Brain microvascular endothelial cell (primary cell): ENCODE data around the gene KLF6.

Source experiments
- DNase-seq: peaks from one replicate; pipeline ENCODE4 v3.0.0-alpha.2; 2020
- H3K27ac ChIP-seq: fragments of 250-450 bp; sonication (Bioruptor Pico); 2 replicates; pipeline ENCODE4 v1.5.1; 2020; ENCODE audit warnings: mild to moderate bottlenecking, moderate library complexity
- H3K27me3 ChIP-seq: fragments of 250-450 bp; sonication (Bioruptor Pico); replicated peaks from 2 replicates; pipeline ENCODE4 v1.5.1; 2020; ENCODE audit warnings: mild to moderate bottlenecking
- H3K36me3 ChIP-seq: fragments of 250-450 bp; sonication (Bioruptor Pico); replicated peaks from 2 replicates; pipeline ENCODE4 v1.5.1; 2020; ENCODE audit warnings: mild to moderate bottlenecking
- H3K4me3 ChIP-seq: 2 replicates; pipeline ENCODE4 v1.5.1; 2011; ENCODE audit warnings: low read depth, mild to moderate bottlenecking, control low read depth, low read length, moderate library complexity
- in situ Hi-C: cut with HindIII; loops from 2 replicates; pipeline ENCODE4 v1.10.0; 2017; ENCODE audit warnings: low sequenced_read_pairs, low pct_ligation_motif_present
- TF ChIP-seq, protein P1 (sequence below): IDR thresholded peaks from 2 replicates; pipeline ENCODE4 v1.5.1; 2011; ENCODE audit warnings: low read depth, mild to moderate bottlenecking, moderate library complexity, low read length, control low read depth, inconsistent platforms; ENCODE audit errors: missing control alignments

KLF6 gene

DNA sequence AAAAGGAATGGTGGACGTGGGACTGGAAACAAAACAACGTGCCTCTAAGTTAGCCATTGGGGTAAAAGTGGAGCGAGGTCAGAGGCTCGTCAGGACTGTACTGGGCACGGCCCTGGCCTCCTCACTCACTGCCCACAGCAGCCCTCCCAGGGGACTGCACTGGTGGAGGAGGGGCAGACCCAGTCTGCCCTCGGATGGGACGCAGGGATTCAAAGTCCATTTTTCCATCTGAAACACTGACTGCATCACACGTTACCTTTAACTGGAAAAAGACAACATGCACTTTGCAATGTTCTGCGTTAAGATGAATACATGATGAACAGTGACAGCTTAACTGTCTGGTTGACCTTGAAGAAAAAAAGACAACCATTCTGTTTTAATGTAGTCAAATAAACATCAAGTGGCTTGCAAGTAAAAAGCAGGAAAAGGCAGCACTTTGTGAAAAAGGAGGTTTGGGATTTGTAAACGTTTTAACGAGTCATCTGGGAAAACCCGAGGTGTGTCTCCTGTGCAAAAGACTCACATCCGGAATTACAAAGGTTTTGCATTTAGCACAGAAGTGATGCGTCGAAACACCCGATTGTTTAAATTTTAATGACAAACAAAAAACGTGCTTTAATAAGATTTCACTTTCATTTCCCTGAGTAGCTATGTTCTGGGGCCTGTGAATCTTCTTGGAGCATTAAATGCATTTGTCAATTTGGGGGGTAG lies 18.8 kb downstream of the KLF6 start:
- Histone ChIP-seq H3K27me3 (no peaks in the 10 kb centered on the region), H3K27ac (no peak overlapping the region), H3K36me3 (no peaks in the 10 kb centered on the region), H3K4me3 (no peak overlapping the region)
- TF ChIP-seq, protein P1, sequence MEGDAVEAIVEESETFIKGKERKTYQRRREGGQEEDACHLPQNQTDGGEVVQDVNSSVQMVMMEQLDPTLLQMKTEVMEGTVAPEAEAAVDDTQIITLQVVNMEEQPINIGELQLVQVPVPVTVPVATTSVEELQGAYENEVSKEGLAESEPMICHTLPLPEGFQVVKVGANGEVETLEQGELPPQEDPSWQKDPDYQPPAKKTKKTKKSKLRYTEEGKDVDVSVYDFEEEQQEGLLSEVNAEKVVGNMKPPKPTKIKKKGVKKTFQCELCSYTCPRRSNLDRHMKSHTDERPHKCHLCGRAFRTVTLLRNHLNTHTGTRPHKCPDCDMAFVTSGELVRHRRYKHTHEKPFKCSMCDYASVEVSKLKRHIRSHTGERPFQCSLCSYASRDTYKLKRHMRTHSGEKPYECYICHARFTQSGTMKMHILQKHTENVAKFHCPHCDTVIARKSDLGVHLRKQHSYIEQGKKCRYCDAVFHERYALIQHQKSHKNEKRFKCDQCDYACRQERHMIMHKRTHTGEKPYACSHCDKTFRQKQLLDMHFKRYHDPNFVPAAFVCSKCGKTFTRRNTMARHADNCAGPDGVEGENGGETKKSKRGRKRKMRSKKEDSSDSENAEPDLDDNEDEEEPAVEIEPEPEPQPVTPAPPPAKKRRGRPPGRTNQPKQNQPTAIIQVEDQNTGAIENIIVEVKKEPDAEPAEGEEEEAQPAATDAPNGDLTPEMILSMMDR, result no peak
- in situ Hi-C loops, result loop anchor here (25.0 kb wide), 2 partner anchors 304 to 529 kb away; no protein-coding TSS in a partner anchor
- DNase-seq, result no peak

DNA sequence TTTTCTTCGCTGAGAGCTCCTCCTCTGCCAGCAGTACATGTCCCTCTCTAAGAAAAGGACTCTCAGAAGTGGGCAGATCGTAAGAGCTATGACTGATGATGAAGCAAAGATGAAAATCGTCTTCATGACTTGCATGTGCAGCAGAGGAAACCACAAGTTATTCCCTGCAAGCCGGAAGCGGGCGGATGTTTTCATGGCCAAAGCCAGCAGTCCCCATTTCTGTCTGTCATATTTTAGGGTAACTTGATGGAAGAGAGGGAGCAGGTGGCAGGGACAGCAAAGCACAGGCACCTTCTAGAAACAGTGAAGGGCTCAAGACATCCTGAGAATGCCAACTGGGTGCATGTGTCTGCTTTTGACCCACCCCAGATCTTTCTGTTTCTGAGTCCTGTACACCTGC lies 19.9 kb downstream of the KLF6 start:
- TF ChIP-seq, protein P1, result no peak
- Histone ChIP-seq H3K27me3 (no peaks in the 10 kb centered on the region), H3K27ac (no peak overlapping the region), H3K36me3 (no peaks in the 10 kb centered on the region), H3K4me3 (no peak overlapping the region)
- in situ Hi-C loops, result loop anchor here (25.0 kb wide), 2 partner anchors 303 to 528 kb away; no protein-coding TSS in a partner anchor
- no peak for DNase-seq

DNA sequence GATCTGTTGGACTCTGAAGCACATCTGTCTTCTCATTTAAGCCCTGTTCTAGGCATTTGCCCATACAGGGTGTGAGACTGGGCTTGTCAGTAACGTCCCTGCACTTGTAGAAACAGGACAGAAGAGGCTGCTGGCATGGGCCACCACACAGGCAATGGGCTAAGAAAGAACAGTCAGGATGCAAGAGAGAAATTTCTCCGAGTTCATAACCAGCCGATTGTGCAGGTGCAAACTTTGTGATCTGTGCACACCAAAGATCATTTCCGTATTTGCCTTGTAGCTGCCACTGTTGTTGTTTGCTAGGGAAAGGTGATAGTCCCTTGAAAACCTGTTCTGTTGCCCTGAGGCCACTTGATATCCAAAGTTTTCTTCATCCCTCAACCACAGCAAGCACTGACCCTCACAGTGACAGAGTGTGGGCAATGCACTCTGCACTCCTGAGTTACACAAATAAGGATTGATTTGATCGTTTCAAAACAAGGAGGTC lies 20.3 kb downstream of the KLF6 start:
- no peak for DNase-seq
- in situ Hi-C loops, result loop anchor here (25.0 kb wide), 2 partner anchors 302 to 527 kb away; no protein-coding TSS in a partner anchor
- Histone ChIP-seq H3K27ac (no peak overlapping the region), H3K27me3 (no peaks in the 10 kb centered on the region), H3K4me3 (no peak overlapping the region), H3K36me3 (no peaks in the 10 kb centered on the region)
- TF ChIP-seq, protein P1, result no peak

DNA sequence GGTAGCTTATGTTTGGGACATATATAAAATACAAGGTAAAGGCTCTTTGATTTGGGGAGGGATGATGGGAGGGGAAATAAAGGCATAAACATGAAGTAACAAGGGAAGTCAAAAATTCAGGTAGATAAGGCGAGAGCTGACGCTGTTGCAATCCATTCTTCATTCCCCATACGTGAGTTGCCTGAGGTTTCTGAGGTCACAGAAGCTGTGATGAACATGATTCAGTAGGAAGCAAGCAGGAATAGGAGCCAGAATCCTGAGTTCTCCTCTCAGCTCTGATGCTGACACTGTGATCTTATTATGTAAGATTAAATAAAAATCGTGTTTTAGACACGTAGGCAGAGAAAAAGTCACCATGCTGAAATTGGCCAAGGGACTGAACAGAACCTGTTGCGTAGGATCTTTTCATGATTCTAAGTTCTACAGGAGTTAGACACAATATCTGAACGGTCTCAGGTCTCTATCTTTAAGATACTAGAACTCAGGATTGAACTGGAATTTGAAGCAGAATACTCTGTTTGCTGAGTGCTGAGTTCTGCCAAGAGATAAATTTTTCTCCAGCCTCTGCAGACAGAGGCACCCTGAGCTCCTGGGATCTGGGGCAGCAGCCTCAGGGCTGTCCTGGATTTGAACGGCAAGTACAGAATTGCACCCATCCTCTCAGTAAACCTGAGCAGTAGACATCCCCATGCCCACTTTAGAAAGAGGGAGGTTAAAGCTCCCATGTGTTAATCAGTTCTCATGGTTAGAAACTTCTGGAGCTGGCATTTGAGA lies 21.0 kb downstream of the KLF6 start:
- Histone ChIP-seq H3K36me3 (no peaks in the 10 kb centered on the region), H3K27ac (no peak overlapping the region), H3K27me3 (no peaks in the 10 kb centered on the region), H3K4me3 (no peak overlapping the region)
- in situ Hi-C loops, result loop anchor here (25.0 kb wide), 2 partner anchors 302 to 527 kb away; no protein-coding TSS in a partner anchor
- no peak for DNase-seq
- TF ChIP-seq, protein P1, result no peak

DNA sequence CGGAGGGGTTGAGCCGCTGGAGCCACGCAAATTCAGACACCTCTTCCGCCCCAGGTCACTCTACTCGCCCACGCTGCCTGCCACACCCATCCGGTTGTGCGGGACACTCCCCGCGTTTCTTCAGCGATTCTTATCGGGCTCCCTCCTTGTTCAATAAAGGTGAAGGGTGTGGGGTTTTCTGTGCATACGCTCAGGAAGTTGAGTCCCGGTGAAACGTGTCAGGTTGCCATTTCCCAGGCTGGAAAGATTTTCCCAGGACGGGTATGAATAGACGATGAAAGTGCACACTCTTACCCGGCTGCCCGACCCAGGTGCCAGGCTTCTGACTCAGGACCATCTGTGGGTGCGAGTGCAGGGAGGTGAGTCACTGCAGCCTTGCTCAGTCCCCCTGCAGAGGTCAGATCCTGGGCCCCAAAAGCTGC lies 22.0 kb downstream of the KLF6 start:
- TF ChIP-seq, protein P1, result no peak
- Histone ChIP-seq H3K36me3 (no peaks in the 10 kb centered on the region), H3K27ac (no peak overlapping the region), H3K4me3 (no peak overlapping the region), H3K27me3 (no peaks in the 10 kb centered on the region)
- no peak for DNase-seq
- in situ Hi-C loops, result loop anchor here (25.0 kb wide), 2 partner anchors 301 to 526 kb away; no protein-coding TSS in a partner anchor
